GM12872 (cell line): ENCODE measurements around the gene BAIAP2L2.

Source experiments
- CTCF ChIP-seq: IDR thresholded peaks from 3 replicates; pipeline ENCODE4 v1.5.1; 2011; ENCODE audit warnings: low read depth, mild to moderate bottlenecking, low read length, moderate library complexity; ENCODE audit not compliant: insufficient read depth

The BAIAP2L2 gene

GRCh38 chr22:38097058-38097457 lies 13.4 kb downstream of the BAIAP2L2 start:
- no peak for TF ChIP-seq CTCF

GRCh38 chr22:38089474-38089851 lies 21.0 kb downstream of the BAIAP2L2 start:
- TF ChIP-seq CTCF, result no peak

GRCh38 chr22:38088629-38089473 lies 21.6 kb downstream of the BAIAP2L2 start:
- no peak for TF ChIP-seq CTCF

- no peak for TF ChIP-seq CTCF
These were observed 22.6 kb downstream of the BAIAP2L2 start for GRCh38 chr22:38087855-38088254.

GRCh38 chr22:38086942-38087341 lies 23.5 kb downstream of the BAIAP2L2 start:
- TF ChIP-seq CTCF, result no peak

- no peak for TF ChIP-seq CTCF
These were observed 24.3 kb downstream of the BAIAP2L2 start for GRCh38 chr22:38086001-38086845.

- no peak for TF ChIP-seq CTCF
These were observed 25.0 kb downstream of the BAIAP2L2 start for GRCh38 chr22:38085501-38085900.
